Measurements from ENCODE around the gene RBMS3.
"Not testable (repeated sequence)": the region's sequence is repeated elsewhere in the genome, so short reads cannot be mapped to it uniquely, and the experiment has no call there.

The RBMS3 gene

DNA sequence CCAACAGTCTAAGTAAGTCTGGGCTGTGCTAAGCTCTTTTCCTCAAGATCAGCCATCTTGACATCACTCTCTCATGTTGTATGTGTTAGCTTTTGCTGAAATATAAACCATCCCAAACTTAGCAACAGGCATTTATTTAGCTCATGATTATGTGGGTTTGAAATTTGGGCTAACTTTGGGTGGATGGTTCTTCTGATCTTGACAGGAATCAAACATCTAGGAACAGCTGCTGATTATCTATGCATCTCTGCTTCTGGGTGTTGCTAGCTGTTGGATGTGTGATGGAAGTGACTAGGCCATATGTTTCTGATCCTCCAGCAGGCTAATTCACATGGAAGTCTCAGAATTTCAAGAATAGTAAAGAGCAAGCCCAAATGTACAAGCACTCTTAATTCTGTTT is 710.3 kb downstream of the RBMS3 start:
- DNase-seq, result no peak

DNA sequence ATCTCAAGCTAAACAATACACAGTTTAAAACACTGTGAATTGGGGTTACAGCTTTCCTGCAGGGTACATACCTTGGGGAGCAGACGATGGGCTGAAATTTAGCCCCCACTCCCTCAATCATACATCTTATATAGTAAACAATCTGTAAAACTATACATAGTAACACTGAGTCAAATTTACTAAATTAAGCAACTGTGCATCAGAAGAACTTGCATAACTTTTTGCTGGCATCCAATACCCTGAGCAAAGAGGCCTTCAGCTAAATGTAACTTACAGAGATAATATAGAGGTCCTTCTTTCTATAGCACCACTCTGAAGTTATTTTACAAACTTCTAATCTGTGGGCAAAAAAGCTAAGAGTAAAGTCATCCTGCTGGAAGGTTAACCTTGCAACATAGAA is 721.9 kb downstream of the RBMS3 start:
- no peak for DNase-seq

DNA sequence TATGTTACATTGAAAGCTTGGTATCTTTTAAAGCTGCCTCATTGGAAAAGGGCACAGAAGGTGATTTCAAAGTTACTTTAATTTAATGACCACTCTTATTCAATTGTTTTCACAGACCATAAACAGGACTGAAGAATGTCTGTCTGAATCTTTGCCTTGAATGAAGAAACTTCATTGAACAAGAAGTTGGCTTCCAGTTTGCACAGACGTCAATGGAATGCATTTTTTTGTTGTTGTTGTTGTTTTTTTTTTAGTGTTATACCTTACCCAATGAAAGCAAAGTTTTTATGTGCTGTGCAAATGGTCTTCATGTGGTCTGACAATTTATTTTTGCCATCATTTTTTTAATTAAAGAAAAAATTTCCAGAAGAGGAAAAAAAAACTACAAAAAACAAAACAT is 722.9 kb downstream of the RBMS3 start:
- no peak for DNase-seq

DNA sequence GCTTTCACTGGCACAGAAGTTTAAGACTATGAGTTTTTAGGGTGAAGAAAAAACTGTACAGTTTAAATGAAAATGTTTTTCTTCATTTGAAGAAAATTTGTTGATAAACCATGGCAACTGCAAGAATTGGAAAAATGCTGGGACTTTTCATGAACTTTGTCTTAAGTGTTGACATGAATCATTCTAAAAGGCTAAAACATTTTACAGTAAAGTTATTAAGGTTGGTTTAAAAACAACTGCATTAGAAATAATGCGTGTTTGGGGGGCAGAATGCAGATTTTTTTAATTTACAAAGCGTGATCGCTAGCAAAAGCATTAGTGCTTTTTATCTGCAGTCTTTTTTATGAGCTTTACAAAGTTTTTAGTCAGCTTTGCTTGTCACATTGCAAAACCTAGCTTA is 723.6 kb downstream of the RBMS3 start:
- no peak for DNase-seq

DNA sequence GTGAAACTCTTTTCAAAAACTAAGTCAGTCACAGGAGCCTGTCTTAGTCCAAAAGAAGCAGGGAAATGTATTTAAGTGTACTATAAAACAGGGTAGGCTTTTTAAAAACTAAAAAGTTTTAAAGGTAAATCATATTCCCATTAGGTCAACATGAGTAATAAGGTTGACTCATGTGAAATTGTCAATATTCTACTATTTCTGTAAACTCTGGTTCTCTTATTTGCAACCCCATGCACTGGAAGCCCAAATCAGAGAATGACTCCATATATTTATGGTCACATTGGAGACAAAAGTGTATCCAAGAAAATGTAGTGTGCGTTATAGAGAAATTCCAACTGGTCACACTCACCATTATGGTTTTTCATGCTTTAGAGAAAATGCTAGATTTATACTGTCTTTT is 725.2 kb downstream of the RBMS3 start:
- DNase-seq, result no peak

DNA sequence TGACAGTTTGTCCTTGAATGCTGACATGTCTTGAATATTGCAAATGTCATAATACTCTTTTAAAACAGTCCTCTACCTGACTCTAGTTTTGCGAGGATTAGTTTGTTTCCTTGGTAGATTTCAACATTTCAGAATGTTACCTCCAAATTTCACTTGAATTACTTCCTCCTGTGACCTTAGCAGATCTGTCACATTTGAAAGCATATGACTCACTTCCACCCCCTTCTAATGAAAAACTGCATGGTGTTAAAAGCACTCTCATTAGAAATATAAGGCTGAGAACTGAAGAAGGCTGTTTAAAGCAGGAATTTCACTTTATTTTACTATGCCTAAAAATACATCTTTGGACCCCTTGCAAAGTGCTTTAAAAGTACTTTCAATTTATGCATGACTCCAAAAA is 726.8 kb downstream of the RBMS3 start:
- DNase-seq, result no peak

DNA sequence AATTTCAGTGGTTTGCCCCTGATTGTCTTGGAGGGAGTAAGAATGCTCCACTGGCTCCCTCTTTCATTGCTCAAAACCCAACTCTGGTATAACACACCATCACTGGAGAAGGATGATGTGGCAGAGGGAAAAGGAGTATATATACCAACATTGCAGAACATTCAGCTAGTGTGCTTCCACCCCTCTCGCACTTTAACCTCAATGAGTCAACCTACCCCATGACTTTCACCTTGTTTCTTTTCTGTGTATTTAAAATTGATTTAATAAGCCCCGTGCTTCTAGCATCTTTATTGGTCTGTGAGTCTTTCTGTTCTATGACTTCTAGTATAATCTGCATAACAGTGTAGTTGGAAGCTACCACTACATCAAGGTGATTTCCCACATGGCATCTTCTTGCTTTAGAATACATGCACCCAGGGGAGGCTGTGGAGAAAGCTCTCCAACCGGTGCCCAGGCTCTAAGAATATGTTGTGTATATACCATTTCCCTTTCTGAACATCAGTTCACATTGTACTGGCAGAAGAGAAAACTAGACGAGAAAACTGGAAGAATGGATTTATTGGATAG is 730.4 kb downstream of the RBMS3 start:
- DNase-seq, result no peak

DNA sequence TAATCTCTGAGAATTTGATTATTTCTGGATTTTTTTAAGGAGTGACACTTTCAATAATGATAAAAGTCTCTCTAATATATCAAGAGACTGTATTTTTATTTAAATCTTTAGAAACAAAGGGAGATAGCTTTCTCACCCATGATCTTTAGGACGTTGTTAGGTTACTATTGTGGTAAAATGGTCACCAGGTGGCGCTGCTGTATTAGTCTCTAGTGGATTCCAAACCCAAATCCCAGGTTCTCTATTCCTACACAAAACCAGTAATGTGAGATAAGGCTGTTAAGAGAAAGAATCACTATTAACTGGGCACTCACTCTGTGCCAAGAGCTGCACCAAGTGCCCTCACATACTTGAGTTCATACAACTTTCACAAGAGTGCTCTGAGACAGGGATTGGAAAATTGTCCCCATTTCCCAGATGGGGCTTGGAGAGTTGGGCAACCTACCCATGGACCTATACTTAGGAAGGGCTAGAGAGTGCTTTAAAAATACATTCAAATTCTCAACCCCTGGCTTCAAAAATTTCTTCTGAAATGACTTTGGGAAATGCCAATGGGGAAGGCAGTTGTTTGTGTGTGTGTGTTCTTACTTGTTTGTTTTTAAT is 732.2 kb downstream of the RBMS3 start:
- DNase-seq, result peak; percentile 56

DNA sequence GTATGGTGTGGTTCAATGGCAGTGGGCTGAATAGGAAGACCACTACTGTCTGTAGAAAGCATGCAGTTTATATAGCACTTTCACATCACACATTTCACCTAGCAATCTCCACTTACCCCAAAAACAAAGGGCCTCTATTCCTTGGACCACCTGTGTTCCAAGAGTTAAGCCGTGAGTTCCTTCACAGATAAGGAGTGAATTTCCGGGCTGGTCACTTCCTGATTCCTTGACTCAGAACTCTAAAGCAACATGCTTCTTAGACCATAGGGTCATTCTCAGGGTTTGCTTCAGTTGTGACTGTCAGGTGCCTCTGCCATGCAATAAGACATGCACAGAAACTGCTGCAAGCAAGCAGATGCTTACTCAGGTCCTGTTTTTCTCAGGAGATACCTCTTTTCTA is 737.0 kb downstream of the RBMS3 start:
- no peak for DNase-seq

DNA sequence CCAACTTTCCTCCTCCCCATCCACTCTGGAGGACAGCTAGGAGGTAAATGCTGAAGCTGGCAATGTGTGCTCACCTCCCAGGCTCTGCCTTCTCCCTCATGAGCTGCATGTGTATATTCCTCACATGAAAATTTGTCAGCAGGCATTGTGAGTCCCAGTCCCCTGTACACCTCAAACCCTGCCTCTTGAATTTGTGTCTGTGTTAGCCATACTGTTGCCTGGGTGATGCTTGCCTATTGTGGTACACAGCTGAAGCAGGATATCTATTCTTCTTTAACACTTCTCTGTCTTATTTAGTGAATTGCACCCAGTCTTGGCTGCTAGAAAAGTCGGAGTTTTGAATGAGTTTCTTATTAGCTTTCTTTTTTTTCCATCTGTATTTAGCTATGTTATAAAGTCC is 739.5 kb downstream of the RBMS3 start:
- DNase-seq, result no peak

DNA sequence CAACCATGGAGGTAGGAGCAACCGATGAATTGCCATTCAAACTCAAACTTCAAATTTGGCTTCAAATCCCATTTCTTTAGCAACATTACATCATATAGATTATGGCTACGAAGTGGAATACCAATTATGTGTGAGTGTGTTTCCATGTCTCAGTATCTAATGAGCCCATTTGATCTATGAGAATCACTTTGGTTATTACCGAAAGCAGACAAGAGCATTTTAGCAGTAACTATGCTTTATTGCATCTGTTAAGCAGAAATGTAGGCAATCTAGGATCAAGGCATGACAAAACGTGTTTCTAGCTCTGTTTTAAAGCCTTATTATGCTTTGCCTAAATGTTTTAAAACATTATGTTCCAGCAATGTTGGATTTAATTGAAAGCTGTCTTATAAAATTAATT is 743.6 kb downstream of the RBMS3 start:
- DNase-seq, result no peak

DNA sequence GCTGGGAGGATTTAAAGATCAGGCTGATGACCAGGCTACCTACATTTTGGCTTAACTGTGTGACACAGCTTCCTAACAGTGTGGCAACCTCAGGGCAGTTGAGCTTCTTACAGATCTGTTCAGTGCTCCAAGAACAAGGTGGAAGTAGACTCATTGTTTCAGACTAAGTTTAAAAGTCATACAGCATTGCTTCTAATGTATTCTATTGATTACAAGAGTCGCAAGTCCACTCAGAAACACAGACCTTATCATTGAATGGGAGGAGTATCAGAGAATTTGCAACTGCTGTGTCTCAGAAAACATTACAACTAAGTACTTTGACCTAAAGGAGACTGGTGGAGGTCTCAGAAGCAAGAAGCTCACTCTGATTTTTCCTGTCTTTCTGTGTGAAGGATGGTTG is 746.0 kb downstream of the RBMS3 start:
- DNase-seq, result no peak

DNA sequence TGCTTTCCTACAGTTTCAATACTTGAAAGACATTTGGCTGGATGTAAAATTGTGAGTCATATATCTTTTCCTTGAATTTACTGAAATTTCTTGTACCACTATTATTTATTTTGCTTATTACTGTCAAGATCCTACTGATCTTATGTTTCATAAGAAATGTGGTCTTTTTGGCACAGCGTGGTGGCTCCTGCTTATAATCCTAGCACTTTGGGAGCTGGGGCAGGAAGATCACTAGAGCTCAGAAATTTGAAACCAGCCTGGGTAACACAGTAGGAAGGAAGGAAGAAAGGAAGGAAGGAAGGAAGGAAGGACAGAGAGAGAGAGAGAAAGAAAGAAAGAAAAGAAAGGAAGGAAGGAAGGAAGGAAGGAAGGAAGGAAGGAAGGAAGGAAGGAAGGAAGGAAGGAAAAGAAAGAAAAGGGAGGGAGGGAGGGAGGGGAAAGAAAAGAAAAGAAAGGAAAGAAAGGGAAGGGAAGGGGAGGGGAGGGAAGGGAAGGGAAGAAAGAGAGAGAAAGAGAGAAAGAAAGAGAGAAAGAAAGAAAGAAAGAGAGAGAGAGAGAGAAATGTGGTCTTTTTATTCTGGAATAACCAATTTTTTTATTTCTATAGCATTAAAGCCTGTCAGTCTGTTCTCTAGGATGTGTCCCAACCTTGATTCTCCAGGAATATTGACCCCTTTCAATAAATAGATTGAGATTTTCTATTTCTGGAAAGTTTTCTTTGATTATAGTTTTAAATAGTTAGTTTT is 753.5 kb downstream of the RBMS3 start:
- DNase-seq, result no peak

DNA sequence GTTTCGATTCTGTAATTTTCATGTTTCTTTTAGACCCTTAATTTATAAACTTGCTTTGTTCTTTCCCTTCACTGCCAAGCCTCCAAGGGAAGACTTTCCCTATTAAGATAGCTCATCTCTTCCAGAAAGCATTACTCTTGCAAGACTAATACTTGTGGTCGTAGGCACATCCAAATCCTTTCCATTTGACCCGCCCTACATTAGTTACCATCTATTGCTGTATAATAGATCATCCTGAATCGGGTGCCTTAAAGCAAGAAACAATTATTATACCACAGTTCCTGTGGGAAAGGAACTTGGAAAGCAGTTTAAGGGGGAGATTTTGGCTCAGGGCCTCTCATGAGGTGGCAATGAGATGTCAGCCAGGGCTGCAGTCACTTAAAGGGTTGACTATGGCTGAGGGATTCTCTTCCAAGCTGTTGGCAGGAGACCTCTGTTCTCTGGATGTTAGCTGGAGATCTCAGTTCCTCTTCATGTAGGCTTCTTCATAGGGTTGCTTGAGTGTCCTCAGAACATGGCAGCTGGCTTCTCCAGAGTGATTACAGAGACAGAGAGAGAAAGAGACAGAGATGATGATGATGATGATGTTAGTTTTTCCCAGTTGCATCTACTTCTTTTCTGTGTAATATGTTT is 755.2 kb downstream of the RBMS3 start:
- DNase-seq, result no peak

DNA sequence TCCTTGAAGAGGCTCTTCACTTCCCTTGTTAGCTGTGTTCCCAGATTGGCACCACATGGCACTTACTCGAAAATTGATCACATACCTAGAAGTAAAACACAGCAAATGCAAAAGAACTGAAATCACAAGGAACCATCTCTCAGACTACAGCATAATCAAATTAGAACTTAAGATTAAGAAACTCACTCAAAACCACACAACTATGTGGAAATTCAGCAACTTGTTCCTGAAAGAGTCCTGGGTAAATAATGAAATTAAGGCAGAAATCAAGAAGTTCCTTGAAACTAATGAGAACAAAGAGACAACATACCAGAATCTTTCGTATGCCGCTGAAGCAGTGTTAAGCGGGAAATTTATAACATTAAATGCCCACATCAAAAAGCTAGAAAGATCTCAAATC is 759.3 kb downstream of the RBMS3 start:
- DNase-seq, result no peak

DNA sequence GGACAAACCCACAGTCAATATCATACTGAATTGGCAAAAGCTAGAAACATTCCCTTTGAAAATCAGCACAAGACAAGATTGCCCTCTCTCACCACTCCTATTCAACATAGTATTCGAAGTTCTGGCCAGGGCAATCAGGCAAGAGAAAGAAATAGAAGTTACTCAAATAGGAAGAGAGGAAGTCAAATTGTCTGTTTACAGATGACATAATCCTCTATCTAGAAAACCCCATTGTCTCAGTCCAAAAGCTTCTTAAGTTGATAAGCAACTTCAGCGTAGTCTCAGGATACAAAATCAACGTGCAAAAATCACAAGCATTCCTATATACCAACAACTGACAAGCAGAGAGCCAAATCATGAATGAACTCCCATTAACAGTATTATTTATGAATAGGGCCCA is 760.6 kb downstream of the RBMS3 start:
- not testable (repeated sequence) for DNase-seq

DNA sequence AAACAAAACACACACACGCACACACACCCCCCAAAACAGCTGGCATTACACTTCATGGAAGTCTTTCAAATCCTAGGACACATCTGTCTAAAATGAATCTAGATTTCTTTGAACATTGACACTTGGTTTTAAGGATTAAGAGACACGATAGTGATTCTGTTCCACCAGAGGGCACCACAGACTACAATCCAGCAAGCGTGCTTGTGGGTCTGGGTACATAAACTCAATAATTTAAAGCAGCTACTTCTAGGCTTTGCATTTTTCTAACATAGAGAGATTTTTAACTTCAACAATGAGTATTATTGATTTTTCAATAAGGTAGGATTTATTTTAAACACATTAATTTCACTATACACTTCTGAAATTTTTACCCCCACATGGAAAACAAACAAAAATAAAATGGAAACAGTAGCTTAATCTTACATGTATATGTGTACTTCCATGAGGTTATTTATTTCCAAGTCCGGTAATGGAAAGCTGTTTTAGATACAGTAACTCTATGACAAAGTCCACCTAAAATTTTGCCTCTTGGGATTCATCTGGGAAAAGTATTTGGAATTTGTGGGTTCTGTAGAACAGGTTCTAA is 761.5 kb downstream of the RBMS3 start:
- peak; percentile 33 for DNase-seq

DNA sequence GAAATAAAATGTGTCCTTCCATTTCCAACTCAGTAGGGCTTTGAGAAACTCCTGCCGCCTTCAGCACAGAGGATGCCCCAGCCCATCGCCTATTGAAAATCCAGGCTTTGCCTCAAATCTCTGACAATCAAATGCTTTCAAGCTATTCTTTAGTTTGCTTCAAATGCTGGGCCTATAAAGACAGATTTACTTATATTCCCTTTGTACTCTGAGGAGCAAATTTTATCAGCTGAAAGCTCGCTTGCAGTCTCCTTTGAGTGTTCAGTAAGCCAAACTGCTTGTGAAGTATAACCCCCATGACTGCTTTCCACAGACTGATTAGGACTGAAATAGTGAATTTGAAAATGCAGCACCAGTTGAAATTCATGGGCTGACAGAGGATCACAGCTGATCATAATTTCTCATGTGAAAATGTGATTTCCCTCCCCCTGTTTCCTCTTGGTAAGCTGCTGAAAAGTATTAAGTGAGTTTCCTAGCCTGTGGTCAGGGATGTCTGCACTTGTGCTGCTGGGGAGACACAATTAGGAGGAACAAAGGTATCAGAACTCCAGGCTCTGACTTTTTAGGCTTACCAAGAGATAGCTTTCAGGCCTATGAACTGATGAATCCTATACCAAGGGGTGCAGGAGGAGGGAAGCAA is 762.2 kb downstream of the RBMS3 start:
- no peak for DNase-seq

DNA sequence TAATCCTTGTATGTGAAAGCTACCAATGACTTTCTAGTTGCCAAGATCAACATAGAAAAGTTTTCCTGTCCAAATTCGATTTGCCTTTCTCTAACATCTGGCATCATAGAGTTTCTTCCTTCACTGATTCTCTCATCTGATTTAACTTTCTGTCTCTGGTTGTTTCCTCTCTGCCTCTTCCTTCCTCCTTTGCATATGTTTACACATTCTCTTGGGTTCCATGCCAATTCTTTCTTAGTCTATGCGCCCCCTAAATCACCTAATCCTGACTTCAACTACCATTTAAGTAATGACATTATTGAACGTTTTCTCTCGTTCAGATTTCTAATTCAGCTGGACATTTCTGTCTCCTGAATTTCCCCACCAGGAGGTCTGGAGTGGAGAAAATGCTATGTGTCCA is 763.6 kb downstream of the RBMS3 start:
- no peak for DNase-seq

DNA sequence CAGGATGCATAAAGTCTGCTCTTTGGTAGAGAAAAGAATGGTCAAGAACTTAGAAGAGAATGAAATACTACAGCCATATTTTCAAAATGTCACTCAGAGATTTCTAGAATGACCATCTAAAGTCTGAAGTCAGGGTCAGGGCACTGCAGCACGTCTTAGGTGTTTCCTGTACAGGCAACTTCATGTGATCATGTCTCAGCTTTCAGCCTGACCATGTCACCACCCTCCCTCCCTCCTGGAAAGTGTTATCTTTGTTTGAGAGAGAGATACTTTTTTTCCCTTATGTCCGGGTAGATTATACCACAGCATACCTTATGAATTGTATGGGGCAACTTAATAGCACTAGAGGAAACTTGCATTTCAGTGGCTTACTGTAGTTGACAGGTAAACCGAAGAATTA is 767.6 kb downstream of the RBMS3 start:
- DNase-seq, result no peak

DNA sequence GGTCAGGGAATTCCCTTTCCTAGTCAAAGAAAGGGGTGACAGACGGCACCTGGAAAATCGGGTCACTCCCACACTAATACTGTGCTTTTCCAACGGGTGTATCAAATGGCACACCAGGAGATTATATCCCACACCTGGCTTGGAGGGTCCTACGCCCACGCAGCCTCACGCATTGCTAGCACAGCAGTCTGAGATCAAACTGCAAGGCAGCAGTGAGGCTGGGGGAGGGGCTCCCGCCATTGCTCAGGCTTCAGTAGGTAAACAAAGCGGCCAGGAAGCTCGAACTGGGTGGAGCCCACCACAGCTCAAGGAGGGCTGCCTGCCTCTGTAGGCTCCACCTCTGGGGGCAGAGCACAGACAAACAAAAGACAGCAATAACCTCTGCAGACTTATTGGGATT is 769.2 kb downstream of the RBMS3 start:
- DNase-seq, result not testable (repeated sequence)

DNA sequence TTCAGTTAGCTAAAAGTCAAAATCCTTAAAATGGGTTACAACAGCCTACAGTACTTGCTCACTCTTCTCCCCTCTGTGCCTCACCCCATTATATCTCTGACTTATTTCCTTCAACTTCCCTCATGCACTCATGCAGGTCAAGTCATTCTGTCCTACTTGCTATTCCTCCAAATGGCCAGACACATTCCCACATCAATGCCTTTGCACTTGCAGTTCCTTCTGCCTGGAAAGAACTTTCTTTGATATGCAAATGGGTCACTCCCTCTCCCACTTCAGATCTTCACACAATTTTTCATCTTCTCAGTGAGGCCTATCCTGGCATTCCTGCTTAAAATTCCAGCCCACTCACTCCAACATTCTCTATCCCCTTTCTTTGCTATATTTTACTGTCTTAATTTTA is 778.4 kb downstream of the RBMS3 start:
- DNase-seq, result no peak

All from NCI-H1092 (cell line).